Common myeloid progenitor, CD34-positive (primary cell): ENCODE measurements around the gene GRB10.

ENCODE experiments used
- CTCF ChIA-PET: fragments of 350-600 bp; sonication (Branson Sonifier 250); formaldehyde crosslinking; loops from one replicate; lab custom pipeline; 2021; ENCODE audit warnings: antibody characterized with exemption; lab: Charles Lee
- POLR2A ChIA-PET: fragments of 350-600 bp; sonication (Branson Sonifier 250); formaldehyde crosslinking; loops from one replicate; lab custom pipeline; 2021; ENCODE audit warnings: antibody characterized with exemption; lab: Charles Lee
- DNase-seq, 3 donors: peaks; one replicate each; pipeline versions ENCODE4 v3.0.0 to v3.0.0-alpha.2; 2013
- H3K27ac ChIP-seq, 2 experiments: 1 replicate in 1 of 2; 2 replicates in 1 of 2; pipeline ENCODE4 v1.7.0; 2013; ENCODE audit warnings: inconsistent platforms in 2 of 2, low read length in 2 of 2, mild to moderate bottlenecking in 2 of 2, low read depth in 1 of 2, moderate library complexity in 1 of 2; ENCODE audit not compliant: severe bottlenecking in 2 of 2, insufficient read depth in 1 of 2, poor library complexity in 1 of 2
- H3K27me3 ChIP-seq, 5 experiments: replicated peaks in 2 of 5; 1 replicate in 3 of 5; 2 replicates in 2 of 5; pipeline versions ENCODE4 v1.6.1 to v1.7.0; 2013; ENCODE audit warnings: low read length in 4 of 5, mild to moderate bottlenecking in 2 of 5, moderate library complexity in 2 of 5, inconsistent platforms in 1 of 5; ENCODE audit not compliant: insufficient read depth in 5 of 5, control insufficient read depth in 4 of 5
- H3K36me3 ChIP-seq, 4 experiments: 1 replicate in 2 of 4; 2 replicates in 2 of 4; pipeline versions ENCODE4 v1.6.1 to v1.7.0; 2013; ENCODE audit warnings: low read length in 3 of 4, control low read depth in 1 of 4, mild to moderate bottlenecking in 1 of 4; ENCODE audit not compliant: control insufficient read depth in 4 of 4, insufficient read depth in 4 of 4
- H3K4me1 ChIP-seq, 4 experiments: 1 replicate in 3 of 4; 2 replicates in 1 of 4; pipeline versions ENCODE4 v1.6.1 to v1.7.1; 2013; ENCODE audit warnings: low read length in 3 of 4, mild to moderate bottlenecking in 3 of 4, control low read depth in 1 of 4, inconsistent platforms in 1 of 4, moderate library complexity in 1 of 4; ENCODE audit not compliant: control insufficient read depth in 4 of 4, insufficient read depth in 4 of 4; ENCODE audit errors: control extremely low read depth in 1 of 4
- H3K4me3 ChIP-seq, 7 experiments: 1 replicate in 4 of 7; 2 replicates in 3 of 7; pipeline versions ENCODE4 v1.5.1 to v1.7.0; 2013; ENCODE audit warnings: mild to moderate bottlenecking in 7 of 7, low read length in 6 of 7, moderate library complexity in 6 of 7, inconsistent platforms in 2 of 7, low read depth in 2 of 7, control low read depth in 1 of 7; ENCODE audit not compliant: insufficient read depth in 4 of 7, control insufficient read depth in 1 of 7; ENCODE audit errors: extremely low read depth in 1 of 7
- H3K9me3 ChIP-seq, 5 experiments: 1 replicate in 4 of 5; 2 replicates in 1 of 5; pipeline versions ENCODE4 v1.6.1 to v1.7.1; 2013; ENCODE audit warnings: low read length in 4 of 5, mild to moderate bottlenecking in 2 of 5, inconsistent platforms in 1 of 5, low read depth in 1 of 5, moderate library complexity in 1 of 5; ENCODE audit not compliant: control insufficient read depth in 4 of 5, insufficient read depth in 2 of 5; ENCODE audit errors: control extremely low read depth in 1 of 5
- WGBS: methylation state at CpG from one replicate; pipeline ENCODE4 v1.1.5; 2013; ENCODE audit not compliant: insufficient coverage; 5-methylcytosine and 5-hydroxymethylcytosine counted together

GRB10 gene

GRCh38 chr7:50595491-50596102, 187.1 kb downstream of the GRB10 start:
- Histone ChIP-seq H3K36me3 (peaks cover 12 to 55% (median 41%) of the 10 kb centered on the region in 4 experiments), H3K27me3 (no peaks in the 10 kb centered on the region), H3K4me1 (no peaks in the 10 kb centered on the region), H3K9me3 (no peaks in the 10 kb centered on the region), H3K27ac (no peak overlapping the region), H3K4me3 (no peak overlapping the region)
- CTCF ChIA-PET: interaction anchor here (2.4 to 4.3 kb wide), 2 partner anchors 11 to 128 kb away, joined by 7 to 21 read pairs; no protein-coding TSS in a partner anchor
- 67% methylated on average over 1 of the region's 5 CpGs for WGBS
- peak; percentile 45 to 72 (median 53) for DNase-seq
- POLR2A ChIA-PET: no interaction called here

- no peaks in the 10 kb centered on the region for H3K4me1 ChIP-seq
- POLR2A ChIA-PET: interaction anchor here (0.7 kb wide), 1 partner anchor 114 kb away, joined by 3 read pairs; no protein-coding TSS in a partner anchor
- H3K27ac ChIP-seq: no peak overlapping the region
- WGBS: 98% methylated on average over 6 of the region's 7 CpGs
- H3K4me3 ChIP-seq: no peak overlapping the region
- H3K9me3 ChIP-seq: no peaks in the 10 kb centered on the region
- peaks cover 12 to 53% (median 37%) of the 10 kb centered on the region in 4 experiments for H3K36me3 ChIP-seq
- no peaks in the 10 kb centered on the region for H3K27me3 ChIP-seq
- CTCF ChIA-PET: interaction anchor here (1.4 to 4.3 kb wide), 2 partner anchors 71 to 127 kb away, joined by 3 to 21 read pairs; no protein-coding TSS in a partner anchor
- no peak for DNase-seq
Observed at GRCh38 chr7:50594734-50595485, 187.8 kb downstream of the GRB10 start.

GRCh38 chr7:50594136-50594535, 188.6 kb downstream of the GRB10 start:
- Histone ChIP-seq H3K4me1 (no peaks in the 10 kb centered on the region), H3K9me3 (no peaks in the 10 kb centered on the region), H3K27ac (no peak overlapping the region), H3K27me3 (no peaks in the 10 kb centered on the region), H3K36me3 (peaks cover 10 to 46% (median 30%) of the 10 kb centered on the region in 4 experiments), H3K4me3 (no peak overlapping the region)
- no peak for DNase-seq
- WGBS: 80% methylated on average over 2 of the region's 4 CpGs
- POLR2A ChIA-PET: interaction anchor here (0.7 kb wide), 1 partner anchor 113 kb away, joined by 3 read pairs; no protein-coding TSS in a partner anchor
- CTCF ChIA-PET: interaction anchor here (0.9 to 1.5 kb wide), 3 partner anchors 51 to 83 kb away, joined by 3 to 6 read pairs (median 3); no protein-coding TSS in a partner anchor

- no peak for DNase-seq
- no peak overlapping the region for H3K27ac ChIP-seq
- CTCF ChIA-PET: interaction anchor here (1.5 kb wide), 1 partner anchor 52 kb away, joined by 6 read pairs; no protein-coding TSS in a partner anchor
- H3K4me3 ChIP-seq: no peak overlapping the region
- peaks cover 10 to 36% (median 24%) of the 10 kb centered on the region in 4 experiments for H3K36me3 ChIP-seq
- H3K27me3 ChIP-seq: no peaks in the 10 kb centered on the region
- POLR2A ChIA-PET: no interaction called here
- H3K4me1 ChIP-seq: no peaks in the 10 kb centered on the region
- no peaks in the 10 kb centered on the region for H3K9me3 ChIP-seq
- WGBS: 96% methylated on average over 9 of the region's 13 CpGs
Observed at GRCh38 chr7:50592940-50593339, 189.8 kb downstream of the GRB10 start.

GRCh38 chr7:50591480-50592438, 190.9 kb downstream of the GRB10 start:
- H3K27me3 ChIP-seq: no peaks in the 10 kb centered on the region
- no peak overlapping the region for H3K27ac ChIP-seq
- WGBS: 96% methylated on average over 19 of the region's 21 CpGs
- CTCF ChIA-PET: interaction anchor here (0.5 to 0.9 kb wide), 2 partner anchors 39 to 124 kb away, joined by 3 read pairs; no protein-coding TSS in a partner anchor
- H3K4me3 ChIP-seq: no peak overlapping the region
- POLR2A ChIA-PET: no interaction called here
- H3K4me1 ChIP-seq: no peaks in the 10 kb centered on the region
- H3K9me3 ChIP-seq: no peaks in the 10 kb centered on the region
- no peak for DNase-seq
- peaks cover 5 to 27% (median 19%) of the 10 kb centered on the region in 4 experiments for H3K36me3 ChIP-seq

- no peaks in the 10 kb centered on the region for H3K9me3 ChIP-seq
- no peaks in the 10 kb centered on the region for H3K27me3 ChIP-seq
- ChIA-PET POLR2A (no interaction called here), CTCF (interaction anchor here (0.9 kb wide), 1 partner anchor 40 kb away, joined by 3 read pairs; no protein-coding TSS in a partner anchor)
- H3K4me3 ChIP-seq: no peak overlapping the region
- no peak for DNase-seq
- H3K4me1 ChIP-seq: no peaks in the 10 kb centered on the region
- H3K36me3 ChIP-seq: peaks cover 5 to 24% (median 18%) of the 10 kb centered on the region in 4 experiments
- 95% methylated on average over 5 of the region's 5 CpGs for WGBS
- no peak overlapping the region for H3K27ac ChIP-seq
Observed at GRCh38 chr7:50591098-50591479, 191.6 kb downstream of the GRB10 start.
